Left cardiac atrium (tissue), 4 donors: ENCODE results near the gene ZNF260. TPM values are rescaled to one million over a fixed set of nuclear protein-coding genes. Genes with fewer than 3 reads are reported as not detected.

Experiments
- ATAC-seq, 2 donors: fragments of 200-7000 bp; cut with Tn5 transposase; one replicate each; pipeline ENCODE4 v1.9.1; 2020; ENCODE audit warnings: mild to moderate bottlenecking in 2 of 2, moderate library complexity in 2 of 2
- DNase-seq: peaks from one replicate; pipeline ENCODE4 v3.0.0-alpha.2; 2020
- intact Hi-C, 2 donors: fragments of 100-400 bp; cut with DNase I; formaldehyde crosslinking; loops; one replicate each; pipeline versions ENCODE4 v1.14.1 to v1.15.1; 2022 to 2023
- long read RNA-seq: library from polyadenylated mRNA; unstranded; transcript quantifications from one replicate; pipeline ENCODE4 v2.0.0, GENCODE V29; 2021
- total RNA-seq, 2 donors: library from RNA; stranded (reverse); fragmentation: NEBNext Ultra II Directional; extraction: Animal tissue kit (Norgen Biotek cat#: 25700); gene quantifications; one replicate each; pipeline ENCODE4 v1.2.1, GENCODE V29; 2021
- donor health status: DM: no; HTN: yes; CAD: no.
- donor health status: DM: no; HTN: yes; CAD: no; lungs with severe emphysema.
- donor health status: DM: yes; HTN: yes; CAD: no.
- donor health status: Dilated cardiomyopathy.

ZNF260 gene
- total RNA-seq: 1 to 10 TPM; 6.2 to 7.3 TPM
- long read RNA-seq, full-length matches to known transcripts: 5 of 7 reads
- long read RNA-seq, partial matches to known transcripts: 0 of 7 reads
- long read RNA-seq, other reads (novel, unspliced or antisense): 2 of 7 reads

GRCh38 chr19:36528194-36528920 lies at the start of gene ZNF260:
TSS of gene ZNF260 (minus strand) at chr19:36528271. CDS start at chr19:36515238, 13,033 bp downstream.
- DNase-seq (peak; percentile 99), ATAC-seq (peak; percentile 98 to 99)
- intact Hi-C loops: no loop called here

- intact Hi-C loops: no loop called here
- ATAC-seq: no peak
- DNase-seq: no peak
These were observed 49.4 kb upstream of the ZNF260 start for GRCh38 chr19:36577271-36577996.

- ATAC-seq (no peak), DNase-seq (no peak)
- intact Hi-C loops: loop anchor here in 1 of 2 donors (5.0 kb wide), 1 partner anchor 93 kb away; the partner anchor contains the start of gene ZNF461
These were observed 46.7 kb upstream of the ZNF260 start for GRCh38 chr19:36574741-36575140.

- no peak for DNase-seq
- intact Hi-C loops: loop anchor here in 1 of 2 donors (5.0 kb wide), 1 partner anchor 93 kb away; the partner anchor contains the start of gene ZNF461
- ATAC-seq: peak; percentile 8 to 34
These were observed 46.0 kb upstream of the ZNF260 start for GRCh38 chr19:36573895-36574720.

GRCh38 chr19:36573020-36573894 lies 45.2 kb upstream of the ZNF260 start, which contains the start of gene ZNF529:
TSS of gene ZNF529 (minus strand) at chr19:36573292. CDS start at chr19:36572346, 946 bp downstream.
- DNase-seq (peak; percentile 92), ATAC-seq (peak; percentile 98 to 99)
- intact Hi-C loops: loop anchor here in 1 of 2 donors (5.0 kb wide), 1 partner anchor 94 kb away; the partner anchor contains the start of gene ZNF461

GRCh38 chr19:36572593-36573019 lies 44.5 kb upstream of the ZNF260 start:
- intact Hi-C loops: loop anchor here in 1 of 2 donors (5.0 kb wide), 1 partner anchor 95 kb away; the partner anchor contains the start of gene ZNF461
- ATAC-seq: no peak
- DNase-seq: no peak

- intact Hi-C loops: no loop called here
- ATAC-seq: no peak
- no peak for DNase-seq
These were observed 36.3 kb upstream of the ZNF260 start for GRCh38 chr19:36564391-36564790.

- ATAC-seq: no peak
- intact Hi-C loops: no loop called here
- no peak for DNase-seq
These were observed 19.1 kb upstream of the ZNF260 start for GRCh38 chr19:36547001-36547732.

GRCh38 chr19:36528921-36529518 lies 949 bp upstream of the ZNF260 start:
- intact Hi-C loops: no loop called here
- DNase-seq (no peak), ATAC-seq (peak in 1 of 2 donors; percentile 10)

- intact Hi-C loops: no loop called here
These were observed 238 bp downstream of the ZNF260 start for GRCh38 chr19:36527873-36528193.

GRCh38 chr19:36527341-36527740 lies 730 bp downstream of the ZNF260 start:
- intact Hi-C loops: no loop called here

More at GRCh38 chr19:36527873-36528193, 238 bp downstream of the ZNF260 start:
- ATAC-seq (peak in 1 of 2 donors; percentile 44), DNase-seq (no peak)

GRCh38 chr19:36526581-36526980 lies 1.5 kb downstream of the ZNF260 start:
- intact Hi-C loops: no loop called here
- DNase-seq (no peak), ATAC-seq (no peak)

More at GRCh38 chr19:36527341-36527740, 730 bp downstream of the ZNF260 start:
- DNase-seq: no peak
- ATAC-seq: no peak

GRCh38 chr19:36524617-36525016 lies 3.5 kb downstream of the ZNF260 start:
- DNase-seq (no peak), ATAC-seq (no peak)
- intact Hi-C loops: no loop called here

- intact Hi-C loops: no loop called here
- ATAC-seq (no peak), DNase-seq (no peak)
These were observed 14.0 kb downstream of the ZNF260 start for GRCh38 chr19:36514012-36514612.

GRCh38 chr19:36508325-36508724 lies 19.7 kb downstream of the ZNF260 start:
- no peak for DNase-seq

GRCh38 chr19:36501973-36502372 lies 26.1 kb downstream of the ZNF260 start:
- ATAC-seq: no peak
- intact Hi-C loops: no loop called here
- DNase-seq: no peak

More at GRCh38 chr19:36508325-36508724, 19.7 kb downstream of the ZNF260 start:
- ATAC-seq: no peak
- intact Hi-C loops: no loop called here

GRCh38 chr19:36497001-36497400 lies 31.1 kb downstream of the ZNF260 start:
- DNase-seq (no peak), ATAC-seq (no peak)
- intact Hi-C loops: no loop called here
